RWPE2 (cell line): ENCODE measurements around the gene E2F1.

Source experiments
- ATAC-seq: fragments of 200-7000 bp; cut with Tn5 transposase; 3 replicates; pipeline ENCODE4 v1.9.1; 2021; ENCODE audit warnings: low read depth
- DNase-seq: peaks from one replicate; pipeline ENCODE4 v3.0.0-alpha.2; 2020; ENCODE audit warnings: low spot score
- H3K27ac ChIP-seq: fragments of 450-650 bp; 2 replicates; pipeline ENCODE4 v1.5.1; 2017; ENCODE audit warnings: mild to moderate bottlenecking; ENCODE audit not compliant: poor library complexity, severe bottlenecking
- H3K27me3 ChIP-seq: fragments of 250-450 bp; sonication (Bioruptor Pico); 2 replicates; pipeline ENCODE4 v1.5.1; 2021; ENCODE audit warnings: mild to moderate bottlenecking, moderate library complexity; ENCODE audit not compliant: insufficient read depth, poor library complexity, severe bottlenecking
- H3K36me3 ChIP-seq: fragments of 250-450 bp; sonication (Bioruptor Pico); 2 replicates; pipeline ENCODE4 v1.5.1; 2020; ENCODE audit warnings: low read depth, mild to moderate bottlenecking, moderate library complexity
- H3K4me1 ChIP-seq: fragments of 250-450 bp; sonication (Bioruptor Pico); 2 replicates; pipeline ENCODE4 v1.5.1; 2021; ENCODE audit warnings: mild to moderate bottlenecking, moderate library complexity; ENCODE audit not compliant: insufficient read depth, poor library complexity, severe bottlenecking
- H3K4me3 ChIP-seq: fragments of 250-450 bp; sonication (Bioruptor Pico); 2 replicates; pipeline ENCODE4 v1.5.1; 2021; ENCODE audit warnings: mild to moderate bottlenecking, moderate library complexity; ENCODE audit not compliant: severe bottlenecking
- H3K9me3 ChIP-seq: fragments of 250-450 bp; sonication (Bioruptor Pico); 2 replicates; pipeline ENCODE4 v1.5.1; 2021; ENCODE audit warnings: mild to moderate bottlenecking, moderate library complexity; ENCODE audit not compliant: severe bottlenecking
- CTCF ChIP-seq: fragments of 450-650 bp; IDR thresholded peaks from one replicate; pipeline ENCODE4 v1.5.1; 2017; ENCODE audit warnings: mild to moderate bottlenecking, moderate library complexity; ENCODE audit not compliant: poor library complexity, severe bottlenecking

E2F1 gene

GRCh38 chr20:33697129-33697528, 10.9 kb upstream of the E2F1 start:
- Histone ChIP-seq H3K4me3 (no peak overlapping the region), H3K9me3 (peaks cover 6% of the 10 kb centered on the region), H3K4me1 (no peaks in the 10 kb centered on the region), H3K36me3 (no peaks in the 10 kb centered on the region), H3K27ac (no peak overlapping the region), H3K27me3 (no peaks in the 10 kb centered on the region)
- TF ChIP-seq CTCF, result no peak
- DNase-seq (no peak), ATAC-seq (no peak)

GRCh38 chr20:33696448-33696847, 10.3 kb upstream of the E2F1 start:
- no peaks in the 10 kb centered on the region for H3K4me1 ChIP-seq
- no peak for TF ChIP-seq CTCF
- ATAC-seq (no peak), DNase-seq (no peak)
- H3K36me3 ChIP-seq, result no peaks in the 10 kb centered on the region
- no peaks in the 10 kb centered on the region for H3K27me3 ChIP-seq
- H3K9me3 ChIP-seq, result peaks cover 6% of the 10 kb centered on the region
- H3K4me3 ChIP-seq, result no peak overlapping the region
- no peak overlapping the region for H3K27ac ChIP-seq

GRCh38 chr20:33694639-33695012, 8.4 kb upstream of the E2F1 start:
- TF ChIP-seq CTCF, result no peak
- H3K27ac ChIP-seq, result no peak overlapping the region

GRCh38 chr20:33693741-33694638, 7.8 kb upstream of the E2F1 start:
- ATAC-seq (0 out of 3 replicates have a peak, but pooled peaks have one; percentile 17), DNase-seq (no peak)
- Histone ChIP-seq H3K4me3 (no peak overlapping the region), H3K9me3 (peaks cover 6% of the 10 kb centered on the region), H3K4me1 (no peaks in the 10 kb centered on the region), H3K27me3 (no peaks in the 10 kb centered on the region), H3K36me3 (no peaks in the 10 kb centered on the region), H3K27ac (no peak overlapping the region)
- TF ChIP-seq CTCF, result no peak

More at GRCh38 chr20:33694639-33695012, 8.4 kb upstream of the E2F1 start:
- no peaks in the 10 kb centered on the region for H3K27me3 ChIP-seq
- no peaks in the 10 kb centered on the region for H3K4me1 ChIP-seq
- peaks cover 6% of the 10 kb centered on the region for H3K9me3 ChIP-seq
- no peaks in the 10 kb centered on the region for H3K36me3 ChIP-seq
- H3K4me3 ChIP-seq, result no peak overlapping the region
- ATAC-seq (no peak), DNase-seq (no peak)

- Histone ChIP-seq H3K27me3 (no peaks in the 10 kb centered on the region), H3K9me3 (peaks cover 3% of the 10 kb centered on the region), H3K36me3 (no peaks in the 10 kb centered on the region), H3K4me3 (no peak overlapping the region), H3K4me1 (no peaks in the 10 kb centered on the region), H3K27ac (no peak overlapping the region)
- no peak for DNase-seq
- ATAC-seq, result no peak
- TF ChIP-seq CTCF, result no peak
Measured at GRCh38 chr20:33693289-33693688, 7.1 kb upstream of the E2F1 start.
